GM12878 (cell line): ENCODE data around the gene DOCK1. TPM values are rescaled to one million over a fixed set of nuclear protein-coding genes. Genes with fewer than 3 reads are reported as not detected.

ENCODE experiments used
- ATAC-seq: fragments of 200-7000 bp; cut with Tn5 transposase; 3 replicates; pipeline ENCODE4 v1.9.1; 2020; ENCODE audit warnings: mild to moderate bottlenecking, moderate library complexity
- BruUV-seq: library from RNA; stranded (reverse); fragments of 400-500 nt; replicated peaks from 2 replicates; lab custom pipeline; 2021; lab: Mats Ljungman, UMichigan
- CTCF ChIA-PET: fragments of 300-600 bp; sonication (Branson Sonifier 250); formaldehyde crosslinking; extraction: SDS; loops from one replicate; lab custom pipeline; 2021; ENCODE audit warnings: inconsistent platforms; lab: Yijun Ruan, JAX
- POLR2A ChIA-PET: fragments of 350-600 bp; formaldehyde crosslinking; extraction: SDS; loops from one replicate; lab custom pipeline; 2021; ENCODE audit warnings: inconsistent platforms; lab: Charles Lee
- RAD21 ChIA-PET: fragments of 300-600 bp; sonication (Branson Sonifier 250); formaldehyde crosslinking; loops from one replicate; lab custom pipeline; 2023; ENCODE audit warnings: antibody characterized with exemption; ENCODE audit not compliant: unreplicated experiment; lab: Charles Lee
- SMC1A ChIA-PET: fragments of 300-600 bp; sonication (Branson Sonifier 250); formaldehyde crosslinking; loops from one replicate; lab custom pipeline; 2023; ENCODE audit not compliant: unreplicated experiment, uncharacterized antibody; lab: Charles Lee
- DNase-seq: peaks from one replicate; pipeline ENCODE4 v3.0.0-alpha.2; 2011; ENCODE audit warnings: low read depth, low spot score
- FAIRE-seq: peaks from 3 replicates; lab custom pipeline; 2011; peaks lifted over from hg19 to GRCh38; lab: Jason Lieb, UNC
- H2AFZ ChIP-seq: 2 replicates; pipeline ENCODE4 v1.6.0; 2011; ENCODE audit warnings: low read depth, low read length, control low read depth; ENCODE audit not compliant: control insufficient read depth
- H3K27ac ChIP-seq: 2 replicates; pipeline ENCODE4 v1.5.1; 2011; ENCODE audit warnings: control low read depth; ENCODE audit not compliant: control insufficient read depth, insufficient read depth
- H3K27me3 ChIP-seq, 2 experiments: replicated peaks in 1 of 2; 2 replicates each; pipeline versions ENCODE4 v1.6.0 to v1.6.1; 2011; ENCODE audit warnings: low read length in 1 of 2; ENCODE audit not compliant: control insufficient read depth in 2 of 2, insufficient read depth in 2 of 2
- H3K36me3 ChIP-seq, 2 experiments: 2 replicates each; pipeline ENCODE4 v1.5.1; 2011; ENCODE audit warnings: low read length in 1 of 2; ENCODE audit not compliant: control insufficient read depth in 2 of 2, insufficient read depth in 2 of 2
- H3K4me1 ChIP-seq: 2 replicates; pipeline ENCODE4 v1.6.1; 2011; ENCODE audit warnings: mild to moderate bottlenecking, low read length, moderate library complexity, mixed read lengths; ENCODE audit not compliant: control insufficient read depth, insufficient read depth
- H3K4me2 ChIP-seq: 2 replicates; pipeline ENCODE4 v1.6.0; 2011; ENCODE audit warnings: control low read depth; ENCODE audit not compliant: control insufficient read depth, insufficient read depth
- H3K4me3 ChIP-seq: fragments of 200-600 bp; sonication (generic); 2 replicates; pipeline ENCODE4 v1.5.1; 2016
- H3K79me2 ChIP-seq: 2 replicates; pipeline ENCODE4 v1.6.0; 2011; ENCODE audit warnings: low read length; ENCODE audit not compliant: control insufficient read depth, insufficient read depth
- H3K9ac ChIP-seq: 2 replicates; pipeline ENCODE4 v1.8.0; 2011; ENCODE audit warnings: low read length, control low read depth, mixed read lengths; ENCODE audit not compliant: control insufficient read depth, insufficient read depth
- H3K9me3 ChIP-seq: replicated peaks from 3 replicates; pipeline ENCODE4 v1.5.1; 2011; ENCODE audit warnings: mild to moderate bottlenecking, low read length; ENCODE audit not compliant: control insufficient read depth, insufficient read depth
- H4K20me1 ChIP-seq: 2 replicates; pipeline ENCODE4 v1.6.0; 2011; ENCODE audit not compliant: control insufficient read depth, insufficient read depth
- BHLHE40 ChIP-seq, 2 experiments: fragments of 450-650 bp in 1 of 2; IDR thresholded peaks; 2 replicates each; pipeline ENCODE4 v1.6.1; 2011 to 2017; ENCODE audit warnings: low read depth in 2 of 2, borderline replicate concordance in 1 of 2, improper control_type of control experiment in 1 of 2, low read length in 1 of 2, mild to moderate bottlenecking in 1 of 2
- CHD1 ChIP-seq: IDR thresholded peaks from 2 replicates; pipeline ENCODE4 v1.6.1; 2012; ENCODE audit warnings: low read depth, low read length, improper control_type of control experiment
- CTCF ChIP-seq, 3 experiments: IDR thresholded peaks in 2 of 3; conservative IDR thresholded peaks in 1 of 3; 2 replicates each; pipeline ENCODE4 v1.5.1; 2011; ENCODE audit warnings: low read depth in 3 of 3, low read length in 3 of 3, mild to moderate bottlenecking in 3 of 3, control low read depth in 2 of 3, moderate library complexity in 2 of 3, inconsistent platforms in 1 of 3, mixed read lengths in 1 of 3; ENCODE audit not compliant: control insufficient read depth in 2 of 3, insufficient read depth in 1 of 3; ENCODE audit errors: extremely low read depth in 1 of 3
- IKZF1 ChIP-seq: fragments of 450-650 bp; conservative IDR thresholded peaks from 2 replicates; pipeline ENCODE4 v1.6.1; 2017; ENCODE audit warnings: antibody characterized with exemption, mild to moderate bottlenecking
- MEF2B ChIP-seq: fragments of 450-650 bp; IDR thresholded peaks from 2 replicates; pipeline ENCODE4 v1.6.1; 2018; ENCODE audit warnings: mild to moderate bottlenecking, moderate library complexity; ENCODE audit not compliant: partially characterized antibody, poor library complexity, severe bottlenecking
- MTA2 ChIP-seq: fragments of 450-650 bp; IDR thresholded peaks from 2 replicates; pipeline ENCODE4 v1.6.1; 2016; ENCODE audit warnings: low read depth, mild to moderate bottlenecking, moderate library complexity
- RFX5 ChIP-seq: IDR thresholded peaks from 2 replicates; pipeline ENCODE4 v1.6.1; 2011; ENCODE audit warnings: low read depth, low read length, improper control_type of control experiment
- SREBF1 ChIP-seq: IDR thresholded peaks from 2 replicates; pipeline ENCODE4 v1.6.1; 2012; ENCODE audit warnings: mild to moderate bottlenecking, low read length
- TCF12 ChIP-seq: IDR thresholded peaks from 2 replicates; pipeline ENCODE4 v1.6.1; 2011; ENCODE audit warnings: low read depth, mild to moderate bottlenecking, low read length
- WGBS: methylation state at CpG from one replicate; pipeline ENCODE4 v1.1.6; 2016; ENCODE audit warnings: low lambda C conversion rate; ENCODE audit not compliant: insufficient replicate concordance, insufficient coverage; ENCODE audit errors: missing lambda C conversion rate; 5-methylcytosine and 5-hydroxymethylcytosine counted together
- in situ Hi-C: fragments of 300-500 bp; cut with MboI; formaldehyde crosslinking; loops from 9 replicates; pipeline ENCODE4 v1.14.3; 2018; ENCODE audit warnings: mixed read lengths
- intact Hi-C: fragments of 100-400 bp; cut with micrococcal nuclease; formaldehyde crosslinking; loops from one replicate; pipeline ENCODE4 v1.14.2; 2022; ENCODE audit not compliant: unreplicated experiment
- polyA plus RNA-seq, 11 experiments: library from polyadenylated mRNA; depleted of rRNA in 4 of 11; unstranded in 6 of 11; stranded (reverse) in 5 of 11; fragments of >200 nt; fragmentation: Nextera tagmentation in 4 of 11; fragmentation: Illumina TruSeq in 1 of 11; extraction: Ambion mirVana in 4 of 11; extraction: Trizol in 1 of 11; gene quantifications; 1 replicate in 1 of 11; 2 replicates in 10 of 11; pipeline versions ENCODE4 v1.2.1 to v1.2.3, GENCODE V29; 2011 to 2016; ENCODE audit warnings: inconsistent platforms in 2 of 11, missing spikeins in 2 of 11, low read depth in 1 of 11
- total RNA-seq, 4 experiments: library from RNA; depleted of rRNA in 3 of 4; stranded (reverse); fragments of >200 nt in 3 of 4; fragmentation: Illumina TruSeq in 1 of 4; extraction: Trizol in 1 of 4; gene quantifications; 2 replicates each; pipeline versions ENCODE4 v1.2.1 to v1.2.3, GENCODE V29; 2013 to 2021
- TF ChIP-seq, protein P1 (sequence below): fragments of 450-650 bp; formaldehyde crosslinking; IDR thresholded peaks from 2 replicates; pipeline ENCODE4 v1.4.0; 2022; ENCODE audit warnings: mild to moderate bottlenecking, moderate library complexity

The DOCK1 gene
- total and polyA plus RNA-seq, 10 of the 15 experiments (the other 5 are each of a cell fraction or from before 2014, with no cell fraction given) = 0.05 to 0.18 TPM; not detected in 8

GRCh38 chr10:127374074-127374680 is 468.9 kb downstream of the DOCK1 start:
- no peaks in the 10 kb centered on the region for H3K4me1 ChIP-seq
- no peak overlapping the region for H3K4me3 ChIP-seq
- no peak overlapping the region for H2AFZ ChIP-seq
- in situ Hi-C loops = no loop called here
- ATAC-seq (peak; percentile 71), DNase-seq (no peak), FAIRE-seq (no peak)
- no peaks in the 10 kb centered on the region for H4K20me1 ChIP-seq
- ChIA-PET SMC1A (no interaction called here), POLR2A (no interaction called here), CTCF (no interaction called here), RAD21 (no interaction called here)
- no peak overlapping the region for H3K9ac ChIP-seq
- intact Hi-C loops = no loop called here
- BruUV-seq = no TSS peak
- H3K79me2 ChIP-seq = no peaks in the 10 kb centered on the region
- no peak overlapping the region for H3K4me2 ChIP-seq
- H3K9me3 ChIP-seq = no peaks in the 10 kb centered on the region
- no peak for TF ChIP-seq TCF12
- TF ChIP-seq BHLHE40 (IDR thresholded peaks at IDR 0.05; ENCODE audit: borderline replicate concordance in 1 of 2, low read depth in 2 of 2, low read length in 1 of 2) = peak; percentile 79 to 90
- no peak for TF ChIP-seq CHD1
- TF ChIP-seq, protein P1, sequence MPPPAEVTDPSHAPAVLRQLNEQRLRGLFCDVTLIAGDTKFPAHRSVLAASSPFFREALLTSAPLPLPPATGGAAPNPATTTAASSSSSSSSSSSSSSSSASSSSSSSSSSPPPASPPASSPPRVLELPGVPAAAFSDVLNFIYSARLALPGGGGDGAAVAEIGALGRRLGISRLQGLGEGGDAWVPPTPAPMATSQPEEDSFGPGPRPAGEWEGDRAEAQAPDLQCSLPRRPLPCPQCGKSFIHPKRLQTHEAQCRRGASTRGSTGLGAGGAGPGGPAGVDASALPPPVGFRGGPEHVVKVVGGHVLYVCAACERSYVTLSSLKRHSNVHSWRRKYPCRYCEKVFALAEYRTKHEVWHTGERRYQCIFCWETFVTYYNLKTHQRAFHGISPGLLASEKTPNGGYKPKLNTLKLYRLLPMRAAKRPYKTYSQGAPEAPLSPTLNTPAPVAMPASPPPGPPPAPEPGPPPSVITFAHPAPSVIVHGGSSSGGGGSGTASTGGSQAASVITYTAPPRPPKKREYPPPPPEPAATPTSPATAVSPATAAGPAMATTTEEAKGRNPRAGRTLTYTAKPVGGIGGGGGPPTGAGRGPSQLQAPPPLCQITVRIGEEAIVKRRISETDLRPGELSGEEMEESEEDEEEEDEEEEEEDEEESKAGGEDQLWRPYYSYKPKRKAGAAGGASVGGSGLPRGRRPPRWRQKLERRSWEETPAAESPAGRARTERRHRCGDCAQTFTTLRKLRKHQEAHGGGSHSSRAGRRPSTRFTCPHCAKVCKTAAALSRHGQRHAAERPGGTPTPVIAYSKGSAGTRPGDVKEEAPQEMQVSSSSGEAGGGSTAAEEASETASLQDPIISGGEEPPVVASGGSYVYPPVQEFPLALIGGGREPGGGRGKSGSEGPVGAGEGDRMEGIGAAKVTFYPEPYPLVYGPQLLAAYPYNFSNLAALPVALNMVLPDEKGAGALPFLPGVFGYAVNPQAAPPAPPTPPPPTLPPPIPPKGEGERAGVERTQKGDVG = no peak
- no peak for TF ChIP-seq MEF2B
- no peak for TF ChIP-seq RFX5
- 0 out of 2 replicates have a peak, but pooled peaks have one; percentile 24 for TF ChIP-seq IKZF1
- no peak for TF ChIP-seq MTA2
- no peak for TF ChIP-seq SREBF1
- TF ChIP-seq CTCF (IDR thresholded peaks at IDR 0.05 in 2 of 3, conservative IDR thresholded peaks at IDR 0.05 in 1 of 3; ENCODE audit: control insufficient read depth in 2 of 3, extremely low read depth in 1 of 3, insufficient read depth in 1 of 3, low read depth in 3 of 3, low read length in 3 of 3) = no peak
- no peaks in the 10 kb centered on the region for H3K27me3 ChIP-seq
- no peak overlapping the region for H3K27ac ChIP-seq
- 35% methylated on average over 20 of the region's 20 CpGs for WGBS
- H3K36me3 ChIP-seq = no peaks in the 10 kb centered on the region
